ENCODE results near the gene PRPF40A.

PRPF40A gene

GRCh38 chr2:152620208-152620607, 97.1 kb downstream of the PRPF40A start:
- no peak for DNase-seq (ENCODE audit: low read depth in 2 of 2)

DNA sequence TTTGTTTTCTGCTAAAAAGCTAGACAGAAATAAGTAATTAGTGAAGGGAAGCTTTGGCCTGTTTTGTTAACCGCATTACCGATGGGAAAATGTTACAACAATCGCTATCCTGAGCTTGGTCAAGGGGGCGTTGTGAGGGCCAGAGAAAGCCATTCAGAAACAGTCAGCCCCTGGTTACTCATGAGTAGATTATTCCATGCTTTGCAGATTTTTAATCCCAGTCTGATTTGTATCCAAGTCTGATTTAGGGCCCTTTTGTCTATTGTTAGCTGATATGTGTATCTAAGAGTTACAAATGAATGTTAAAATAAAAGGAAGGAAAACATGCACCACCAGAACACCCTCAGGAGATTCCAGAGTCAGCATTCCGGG, 99.1 kb downstream of the PRPF40A start:
- DNase-seq (ENCODE audit: low read depth in 2 of 2), result no peak

- no peak for DNase-seq (ENCODE audit: low read depth in 2 of 2)
Measured at GRCh38 chr2:152617456-152618192, 99.6 kb downstream of the PRPF40A start.

DNA sequence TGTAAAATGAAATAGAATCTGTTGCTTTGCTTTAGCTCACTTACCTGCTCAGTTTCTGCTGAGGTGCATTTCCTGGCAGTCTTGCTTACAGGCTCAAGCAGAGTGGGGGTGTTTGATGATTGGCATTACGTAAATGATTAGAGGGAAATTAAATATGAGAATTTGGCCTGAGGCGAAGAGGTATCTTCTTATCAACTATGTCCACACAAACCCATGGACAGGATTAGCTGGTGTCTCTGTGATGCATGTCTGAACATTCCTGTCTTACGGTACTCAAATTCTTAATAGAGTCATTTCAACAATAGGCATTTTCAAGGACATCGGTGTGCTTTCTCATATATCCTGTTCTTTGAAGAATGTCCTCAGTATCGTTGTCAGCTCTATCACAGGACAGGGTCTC, 102.1 kb downstream of the PRPF40A start:
- no peak for DNase-seq (ENCODE audit: low read depth in 2 of 2)

- DNase-seq (ENCODE audit: low read depth in 2 of 2), result no peak
Measured at GRCh38 chr2:152613235-152613634, 104.0 kb downstream of the PRPF40A start.

GRCh38 chr2:152611458-152612231, 105.6 kb downstream of the PRPF40A start:
- no peak for DNase-seq (ENCODE audit: low read depth in 2 of 2)

DNA sequence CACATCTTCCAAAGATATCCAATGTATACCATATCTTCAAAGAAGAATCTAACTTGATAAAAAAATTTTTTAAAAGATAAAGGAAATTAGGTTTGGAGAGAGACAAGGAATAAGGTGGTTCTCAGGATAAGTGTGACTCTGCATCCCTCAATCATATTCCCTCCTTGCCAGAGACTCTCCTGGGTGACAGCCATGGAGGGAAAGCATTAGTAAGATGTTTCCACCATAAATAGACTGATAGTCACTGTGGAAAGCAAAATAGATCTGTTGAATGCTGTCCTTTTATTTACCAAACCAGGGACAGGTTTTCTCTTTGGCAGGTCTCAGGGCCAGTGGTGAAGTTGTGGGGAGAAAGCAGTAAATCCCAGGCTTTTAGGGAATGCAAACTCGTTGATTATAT, 107.6 kb downstream of the PRPF40A start:
- no peak for DNase-seq (ENCODE audit: low read depth in 2 of 2)

DNA sequence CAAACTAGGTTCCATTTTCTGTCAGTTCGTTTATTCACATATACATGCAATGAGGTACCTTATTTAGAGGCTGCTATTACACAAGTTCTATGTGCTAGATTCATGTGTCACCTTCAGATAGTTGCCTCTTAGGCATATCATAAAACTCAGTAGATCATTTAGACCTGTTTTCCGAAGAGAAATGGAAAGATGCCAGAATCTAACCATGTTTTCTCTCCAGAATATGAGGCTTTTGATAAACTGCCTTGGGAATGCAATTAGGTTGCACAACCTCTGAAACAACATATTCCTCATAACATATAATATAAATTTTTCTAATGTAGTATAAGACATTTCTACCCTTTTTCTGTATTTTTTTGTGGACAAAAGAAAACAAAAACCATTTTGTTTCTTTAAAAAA, 108.1 kb downstream of the PRPF40A start:
- DNase-seq (ENCODE audit: low read depth in 2 of 2), result no peak

- DNase-seq (ENCODE audit: low read depth in 2 of 2), result no peak
Measured at GRCh38 chr2:152607793-152608300, 109.4 kb downstream of the PRPF40A start.

DNA sequence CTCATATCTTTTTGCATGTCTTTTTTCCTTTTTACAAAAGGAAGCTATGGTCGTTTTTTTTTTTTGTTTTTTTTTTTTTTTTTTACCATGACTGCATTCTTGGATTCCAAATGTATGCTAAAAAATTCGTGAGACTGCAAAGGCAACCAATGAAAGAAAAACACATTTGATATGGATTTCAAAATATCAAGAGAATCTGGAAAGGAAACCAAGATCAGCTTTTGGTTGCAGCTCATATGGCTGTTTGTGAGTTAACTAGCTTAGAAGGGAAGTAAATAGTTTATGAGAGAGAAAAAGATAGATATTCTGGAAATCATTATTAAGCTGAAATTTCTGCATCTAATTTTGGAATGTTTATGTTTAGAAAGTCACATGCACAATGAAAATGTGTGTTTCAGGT, 110.3 kb downstream of the PRPF40A start:
- no peak for DNase-seq (ENCODE audit: low read depth in 2 of 2)

DNA sequence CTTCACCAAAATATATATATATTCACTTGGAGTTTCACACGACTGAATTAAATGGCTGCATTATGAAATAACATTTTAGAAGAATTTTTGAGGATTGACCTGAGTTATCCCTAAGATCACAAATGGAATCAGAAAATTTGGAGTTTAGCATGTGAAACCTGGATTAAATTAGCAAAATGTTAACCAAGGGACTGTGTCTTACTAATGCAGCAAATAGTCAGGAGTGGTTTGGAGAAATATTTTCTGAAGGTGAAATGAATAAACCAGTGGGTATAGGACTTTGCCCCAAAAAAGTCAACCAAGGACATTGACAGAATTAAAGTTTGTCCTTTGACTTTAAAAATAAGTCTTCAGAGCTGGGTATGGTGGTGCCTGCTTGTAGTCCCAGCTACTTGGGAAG, 111.2 kb downstream of the PRPF40A start:
- DNase-seq (ENCODE audit: low read depth in 2 of 2), result no peak

GRCh38 chr2:152603166-152603565, 114.1 kb downstream of the PRPF40A start:
- DNase-seq (ENCODE audit: low read depth in 2 of 2), result no peak

- no peak for DNase-seq (ENCODE audit: low read depth in 2 of 2)
Measured at GRCh38 chr2:152602750-152603149, 114.5 kb downstream of the PRPF40A start.
